Glomerular visceral epithelial cell (primary cell): ENCODE results near the gene UPK3A.
A peak's percentile ranks its signal among the peaks of the same experiment; 100 is the strongest.
"Not testable (repeated sequence)": the region's sequence is repeated elsewhere in the genome, so short reads cannot be mapped to it uniquely, and the experiment has no call there.

Source experiments
- DNase-seq: peaks from one replicate; pipeline ENCODE4 v3.0.0-alpha.2; 2016; ENCODE audit errors: extremely low spot score

Gene UPK3A

GRCh38 chr22:45281010-45281409 lies 3.7 kb upstream of the UPK3A start:
- no peak for DNase-seq

GRCh38 chr22:45285263-45286058 lies 712 bp downstream of the UPK3A start:
- no peak for DNase-seq

GRCh38 chr22:45286854-45287551 lies 2.3 kb downstream of the UPK3A start:
- DNase-seq, result no peak

DNA sequence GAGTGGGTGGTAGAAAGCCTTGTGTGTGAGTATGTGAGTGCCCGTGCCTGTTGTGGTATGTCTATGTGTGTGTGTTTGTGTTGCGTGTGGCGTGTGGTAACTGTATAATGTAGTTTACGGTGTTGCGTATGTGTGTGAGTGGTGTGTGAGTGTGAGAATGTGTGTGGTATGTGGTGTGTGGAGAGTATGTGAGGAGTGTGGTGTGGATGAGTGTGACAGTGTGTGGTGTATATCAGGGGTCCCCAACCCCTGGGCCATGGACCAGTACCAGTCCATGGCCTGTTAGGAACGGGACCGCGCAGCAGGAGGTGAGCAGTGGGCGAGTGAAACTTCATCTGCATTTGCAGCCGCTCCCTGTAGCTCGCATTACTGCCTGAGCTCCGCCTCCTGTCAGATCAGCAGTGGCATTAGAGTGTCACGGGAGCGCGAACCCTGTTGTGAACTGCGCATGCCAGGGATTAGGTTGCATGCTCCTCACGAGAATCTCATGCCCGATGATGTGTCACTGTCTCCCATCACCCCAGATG lies 5.7 kb downstream of the UPK3A start:
- DNase-seq, result peak; percentile 47

DNA sequence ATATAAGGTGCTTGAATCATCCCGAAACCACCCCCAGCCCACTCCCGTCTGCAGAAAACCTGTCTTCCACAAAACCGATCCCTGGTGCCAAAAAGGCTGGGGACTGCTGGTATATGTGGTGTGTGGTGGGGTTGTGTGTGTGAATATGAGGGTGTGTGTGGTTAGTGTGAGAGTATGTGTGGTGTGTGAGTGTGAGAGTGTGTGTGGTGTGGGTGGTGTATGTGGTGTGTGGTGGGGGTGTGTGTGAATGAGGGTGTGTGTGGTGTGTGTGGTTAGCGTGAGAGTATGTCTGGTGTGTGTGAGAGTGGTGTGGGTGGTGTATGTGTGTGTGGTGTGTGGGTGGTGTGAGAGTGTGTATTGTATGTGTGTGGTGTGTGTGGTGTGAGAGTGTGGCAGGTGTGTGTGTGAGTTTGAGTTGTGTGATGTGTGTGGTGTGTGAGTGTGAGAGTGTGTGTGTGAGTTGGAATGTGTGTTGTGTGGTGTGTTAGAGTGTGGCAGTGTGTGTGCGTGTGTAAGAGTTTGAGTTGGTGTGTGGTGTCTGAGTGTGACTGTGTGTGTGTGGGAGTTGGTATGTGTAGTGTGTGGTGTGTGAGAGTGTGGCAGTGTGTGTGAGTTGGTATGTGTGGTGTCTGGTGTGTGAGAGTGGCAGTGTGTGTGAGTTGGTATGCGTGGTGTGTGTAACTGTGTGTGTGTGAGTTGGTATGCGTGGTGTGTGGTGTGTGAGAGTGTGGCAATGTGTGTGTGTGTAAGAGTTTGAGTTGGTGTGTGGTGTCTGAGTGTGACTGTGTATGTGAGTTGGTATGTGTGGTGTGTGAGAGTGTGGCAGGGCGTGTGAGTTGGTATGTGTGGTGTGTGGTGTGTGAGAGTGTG lies 6.5 kb downstream of the UPK3A start:
- no peak for DNase-seq

GRCh38 chr22:45291931-45292290 lies 7.2 kb downstream of the UPK3A start:
- no peak for DNase-seq

DNA sequence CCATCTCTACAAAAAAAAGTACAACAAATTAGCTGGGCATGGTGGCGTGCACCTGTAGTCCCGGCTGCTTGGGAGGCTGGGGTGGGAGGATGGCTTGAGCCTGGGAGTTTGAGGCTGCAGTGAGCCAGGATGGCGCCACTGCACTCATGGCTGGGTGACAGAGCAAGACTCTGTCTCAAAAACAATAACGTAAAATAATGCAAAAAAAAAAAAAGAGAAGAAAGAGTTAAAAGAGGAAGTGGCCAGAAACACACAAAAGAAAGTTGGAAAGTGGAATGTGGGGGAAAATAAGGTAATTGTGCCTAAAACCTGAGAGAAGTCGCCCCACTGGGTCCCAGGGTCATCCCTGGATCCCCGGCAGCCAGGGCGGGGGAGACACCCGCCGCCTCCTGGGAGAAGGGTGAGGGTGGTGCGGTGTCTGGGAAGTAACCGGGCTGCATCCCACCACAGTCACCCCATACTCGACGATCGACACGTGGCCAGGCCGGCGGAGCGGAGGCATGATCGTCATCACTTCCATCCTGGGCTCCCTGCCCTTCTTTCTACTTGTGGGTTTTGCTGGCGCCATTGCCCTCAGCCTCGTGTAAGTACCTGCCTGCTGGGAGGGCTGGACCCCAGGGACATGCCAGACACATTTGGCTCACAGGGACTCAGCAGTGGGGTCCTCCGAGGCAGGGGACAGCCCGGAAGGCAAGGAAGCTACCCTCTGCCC lies 8.1 kb downstream of the UPK3A start:
- DNase-seq, result no peak

DNA sequence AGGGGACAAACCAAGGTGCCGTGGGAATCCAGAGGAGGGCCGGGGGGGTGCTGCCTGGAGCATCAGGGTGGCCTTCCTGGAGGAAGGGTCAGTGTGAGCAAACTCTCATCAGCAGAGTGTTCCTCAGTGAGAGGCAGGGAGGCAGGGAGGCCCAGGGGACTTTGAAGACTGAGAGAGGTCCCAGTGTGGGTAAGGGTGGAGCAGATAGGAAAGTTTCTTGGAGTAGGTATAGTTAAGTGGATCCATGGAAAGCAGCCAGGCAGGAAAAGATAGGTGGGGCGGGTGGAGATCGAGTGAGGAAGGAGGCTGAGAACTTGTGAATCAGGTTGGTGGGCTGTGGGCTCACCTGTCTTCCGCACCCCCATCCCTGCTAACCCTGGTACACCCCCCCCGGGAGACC lies 9.3 kb downstream of the UPK3A start:
- no peak for DNase-seq

DNA sequence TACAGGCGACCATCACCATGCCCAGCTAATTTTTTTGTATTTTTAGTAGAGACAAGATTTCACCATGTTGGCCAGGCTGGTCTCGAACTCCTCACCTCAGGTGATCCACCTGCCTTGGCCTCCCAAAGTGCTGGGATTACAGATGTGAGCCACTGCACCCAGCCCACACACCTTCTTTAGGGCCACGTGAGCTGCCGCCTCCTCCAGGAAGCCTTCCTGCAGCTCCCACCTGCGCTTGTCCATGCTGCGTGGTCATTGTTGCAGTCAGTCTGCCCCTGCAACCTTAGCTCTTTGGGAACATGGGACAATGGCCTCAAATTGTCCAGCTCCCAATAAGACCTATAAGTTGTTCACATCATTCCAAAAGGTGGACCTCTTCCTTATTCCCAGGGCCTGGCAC lies 10.3 kb downstream of the UPK3A start:
- not testable (repeated sequence) for DNase-seq

DNA sequence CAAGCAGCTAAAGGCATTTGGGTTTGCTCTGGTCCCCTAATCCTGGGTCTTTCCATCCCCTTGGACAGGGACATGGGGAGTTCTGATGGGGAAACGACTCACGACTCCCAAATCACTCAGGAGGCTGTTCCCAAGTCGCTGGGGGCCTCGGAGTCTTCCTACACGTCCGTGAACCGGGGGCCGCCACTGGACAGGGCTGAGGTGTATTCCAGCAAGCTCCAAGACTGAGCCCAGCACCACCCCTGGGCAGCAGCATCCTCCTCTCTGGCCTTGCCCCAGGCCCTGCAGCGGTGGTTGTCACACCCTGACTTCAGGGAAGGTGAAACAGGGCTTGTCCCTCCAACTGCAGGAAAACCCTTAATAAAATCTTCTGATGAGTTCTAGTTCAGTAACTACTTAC lies 10.7 kb downstream of the UPK3A start:
- DNase-seq, result no peak

DNA sequence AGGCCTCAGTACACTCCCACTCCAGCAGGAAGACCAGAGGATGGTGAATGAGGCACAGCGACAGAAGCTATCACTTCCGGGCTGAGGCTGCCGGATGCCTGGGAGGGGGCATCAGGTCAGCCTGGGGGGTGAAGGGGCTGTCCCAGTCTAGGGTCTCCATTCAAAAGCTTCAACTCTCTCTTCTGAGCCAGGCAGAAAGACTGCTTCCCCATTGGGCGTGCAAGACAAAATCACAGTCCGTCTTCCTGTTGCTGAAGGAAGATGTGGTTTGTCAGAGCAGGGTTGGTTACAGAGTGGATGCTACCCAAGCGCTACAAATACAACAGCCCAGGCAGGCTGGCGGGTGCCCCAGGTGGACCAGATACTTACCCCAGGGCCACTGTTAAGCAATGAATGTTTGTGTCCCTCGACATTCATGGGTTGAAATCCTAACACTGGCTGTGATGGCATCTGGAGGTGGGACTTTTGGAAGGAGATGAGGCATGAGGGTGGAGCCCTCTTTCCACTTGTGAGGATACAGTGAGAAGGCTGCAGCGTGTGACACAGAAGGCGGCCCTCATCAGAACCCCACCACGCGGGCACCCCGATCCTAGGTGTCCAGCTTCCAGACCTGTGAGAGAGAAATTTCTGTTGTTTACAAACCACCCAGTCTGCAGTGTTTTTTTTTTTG lies 12.0 kb downstream of the UPK3A start:
- DNase-seq, result no peak

GRCh38 chr22:45298934-45299505 lies 14.3 kb downstream of the UPK3A start:
- DNase-seq, result no peak

DNA sequence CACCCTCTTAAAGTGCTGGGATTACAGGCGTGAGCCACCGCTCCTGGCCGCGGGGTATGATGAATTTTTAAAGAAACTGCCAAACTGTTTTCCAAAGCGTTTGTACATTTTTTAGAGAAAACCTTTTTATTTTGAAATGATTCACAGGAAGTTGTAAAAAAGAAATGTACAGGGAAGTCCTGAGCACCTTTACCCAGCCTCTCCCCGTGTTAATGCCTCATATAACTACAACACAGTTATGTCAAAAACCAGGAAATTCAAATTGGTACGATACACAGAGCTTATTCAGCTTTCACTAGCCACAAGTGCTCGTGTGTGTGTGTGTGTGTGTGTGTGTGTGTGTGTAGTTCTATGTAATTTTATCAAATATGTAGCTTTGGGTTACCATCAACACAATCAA lies 18.0 kb downstream of the UPK3A start:
- DNase-seq, result no peak

DNA sequence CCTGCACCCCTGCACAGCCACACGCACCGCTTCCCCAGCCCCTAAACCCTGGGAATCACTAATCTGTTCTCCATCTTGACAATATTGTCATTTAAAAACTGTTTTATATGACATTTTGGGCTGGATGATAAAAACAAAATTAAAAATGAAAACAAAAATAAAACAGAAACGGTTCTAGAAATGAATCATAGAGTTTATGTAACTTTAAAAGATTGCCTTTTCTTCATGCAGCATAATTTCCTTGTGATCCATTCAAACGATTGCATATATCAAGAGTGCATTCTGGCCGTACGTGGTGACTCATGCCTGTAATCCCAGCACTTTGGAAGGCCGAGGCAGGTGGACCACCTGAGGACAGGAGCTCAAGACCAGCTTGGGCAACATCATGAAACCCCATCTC lies 18.4 kb downstream of the UPK3A start:
- no peak for DNase-seq

- no peak for DNase-seq
Observed at GRCh38 chr22:45304971-45305370, 20.2 kb downstream of the UPK3A start.

GRCh38 chr22:45305456-45306075 lies 20.8 kb downstream of the UPK3A start:
- no peak for DNase-seq

DNA sequence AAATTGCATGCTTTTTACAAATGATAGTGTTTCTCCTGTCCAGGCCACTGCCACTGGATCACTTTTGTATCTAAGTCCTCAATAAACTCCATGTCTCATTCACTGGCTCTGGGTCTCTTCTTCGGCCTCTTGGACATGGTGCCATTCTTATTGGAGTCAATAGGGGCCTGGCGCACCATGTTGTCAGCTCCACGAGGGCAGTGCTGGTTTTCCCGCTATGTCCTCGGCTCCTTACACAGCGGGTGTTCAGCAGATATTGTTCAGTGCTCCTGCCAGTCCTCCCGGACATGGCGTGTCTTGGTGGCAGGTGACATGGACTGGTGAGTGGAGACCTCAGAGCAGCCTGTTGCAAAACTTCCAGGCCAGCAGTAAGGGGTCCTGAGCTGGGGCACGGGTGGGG lies 21.4 kb downstream of the UPK3A start:
- DNase-seq, result no peak

DNA sequence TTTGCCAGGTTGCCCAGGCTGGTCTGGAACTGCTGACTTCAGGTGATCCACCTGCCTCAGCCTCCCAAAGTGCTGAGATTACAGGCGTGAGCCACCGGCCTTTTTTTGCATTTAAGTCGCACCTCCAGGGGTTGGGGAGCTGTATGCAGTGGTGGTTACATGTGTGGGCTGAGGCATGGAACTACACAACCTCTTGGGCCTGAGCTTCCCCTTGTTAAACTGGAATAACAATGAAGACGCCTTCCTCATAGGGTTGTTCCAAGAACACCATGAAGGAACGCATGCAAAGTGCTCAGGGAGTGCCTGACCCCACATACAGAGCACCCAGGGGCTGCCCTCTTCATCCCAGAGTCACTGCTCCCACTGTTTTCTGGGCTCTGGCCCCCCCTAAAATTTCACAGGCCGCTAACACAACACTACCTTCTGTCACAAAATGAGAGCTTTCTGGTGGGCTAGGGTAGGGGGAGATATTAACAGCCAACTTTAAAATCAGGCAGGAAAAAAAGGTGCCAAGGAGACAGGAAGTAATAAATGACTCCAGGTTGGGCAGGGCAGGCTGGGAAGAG lies 23.7 kb downstream of the UPK3A start:
- DNase-seq, result no peak

DNA sequence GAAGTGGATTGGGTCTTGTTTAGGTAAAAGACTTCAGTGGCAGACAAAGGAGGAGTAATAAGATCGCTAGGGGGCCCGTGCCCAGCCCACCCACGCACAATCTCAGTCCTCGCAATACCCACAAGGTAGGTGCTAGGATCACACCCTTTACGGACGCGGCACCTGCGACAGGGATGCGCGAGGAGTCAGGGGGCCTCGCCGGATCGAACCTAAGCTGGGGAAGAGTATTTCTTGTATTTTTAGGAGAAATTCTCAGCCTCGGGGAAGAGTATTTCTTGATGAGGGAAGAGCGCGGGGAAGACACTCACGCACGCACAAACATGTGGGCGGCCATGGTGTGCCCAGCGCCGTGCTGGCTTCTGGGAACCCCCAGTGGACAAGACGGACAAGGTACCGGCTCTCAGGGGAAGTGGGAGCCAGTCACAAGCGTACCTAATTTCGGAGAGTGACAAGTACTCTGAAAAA lies 24.2 kb downstream of the UPK3A start:
- no peak for DNase-seq
